SU-DHL-6 (cell line): ENCODE data around the gene TTC9B.

Experiments used
- H2AFZ ChIP-seq: fragments of 200-600 bp; sonication (generic); 2 replicates; pipeline ENCODE4 v1.6.1; 2014; ENCODE audit warnings: low read depth, mild to moderate bottlenecking, moderate library complexity, mixed read lengths, antibody characterized with exemption, low read length; ENCODE audit not compliant: severe bottlenecking
- H3F3A ChIP-seq: fragments of 200-600 bp; shearing (Covaris generic); 2 replicates; pipeline ENCODE4 v1.6.0; 2016; ENCODE audit warnings: antibody characterized with exemption, mild to moderate bottlenecking; ENCODE audit not compliant: insufficient read depth
- H3K27ac ChIP-seq: fragments of 200-600 bp; sonication (generic); 2 replicates; pipeline ENCODE4 v1.5.1; 2016; ENCODE audit warnings: low read depth, mild to moderate bottlenecking, low read length, moderate library complexity, mixed read lengths
- H3K27me3 ChIP-seq: fragments of 200-600 bp; sonication (generic), shearing (Covaris generic); 2 replicates; pipeline ENCODE4 v1.6.0; 2014; ENCODE audit warnings: mild to moderate bottlenecking, low read length
- H3K36me3 ChIP-seq: fragments of 200-600 bp; sonication (generic); 2 replicates; pipeline ENCODE4 v1.6.1; 2014; ENCODE audit warnings: mild to moderate bottlenecking, low read length, mixed read lengths
- H3K4me2 ChIP-seq: fragments of 300-600, 200-600 bp; shearing (Covaris generic), sonication (generic); 2 replicates; pipeline ENCODE4 v1.6.0; 2014; ENCODE audit warnings: low read length, low read depth, mild to moderate bottlenecking; ENCODE audit not compliant: poor library complexity, severe bottlenecking
- H3K4me3 ChIP-seq: fragments of 200-600 bp; sonication (generic); 2 replicates; pipeline ENCODE4 v1.5.1; 2014; ENCODE audit warnings: antibody characterized with exemption, low read length, mild to moderate bottlenecking, mixed read lengths; ENCODE audit not compliant: insufficient read depth, poor library complexity, severe bottlenecking
- H3K79me2 ChIP-seq: fragments of 200-600 bp; sonication (generic); 2 replicates; pipeline ENCODE4 v1.6.1; 2014; ENCODE audit warnings: mild to moderate bottlenecking, low read length, moderate library complexity; ENCODE audit not compliant: insufficient read depth
- H3K9ac ChIP-seq: fragments of 200-600 bp; sonication (generic); 2 replicates; pipeline ENCODE4 v1.7.0; 2014; ENCODE audit warnings: mild to moderate bottlenecking, low read length
- H3K9me2 ChIP-seq: fragments of 200-600 bp; sonication (generic); replicated peaks from 2 replicates; pipeline ENCODE4 v1.6.1; 2014; ENCODE audit warnings: low read length; ENCODE audit not compliant: insufficient read depth
- H3K9me3 ChIP-seq: fragments of 200-600 bp; sonication (generic); 2 replicates; pipeline ENCODE4 v1.6.1; 2014; ENCODE audit warnings: low read length, mixed read lengths; ENCODE audit not compliant: insufficient read depth
- H4K20me1 ChIP-seq: fragments of 200-600 bp; sonication (generic); 2 replicates; pipeline ENCODE4 v1.6.1; 2014; ENCODE audit warnings: low read depth, mild to moderate bottlenecking, antibody characterized with exemption, low read length, moderate library complexity, mixed read lengths
- EZH2phosphoT487 ChIP-seq: fragments of 200-600 bp; sonication (generic), shearing (Covaris generic); conservative IDR thresholded peaks from 2 replicates; pipeline ENCODE4 v1.6.1; 2018; ENCODE audit warnings: mild to moderate bottlenecking, antibody characterized with exemption, low read length, moderate library complexity, mixed read lengths
- TF ChIP-seq, protein P1 (sequence below): fragments of 200-600 bp; sonication (generic); IDR thresholded peaks from one replicate; pipeline ENCODE4 v1.5.1; 2017; ENCODE audit warnings: antibody characterized with exemption, mild to moderate bottlenecking, low read length, moderate library complexity; ENCODE audit not compliant: insufficient read depth, poor library complexity, severe bottlenecking

The TTC9B gene

DNA sequence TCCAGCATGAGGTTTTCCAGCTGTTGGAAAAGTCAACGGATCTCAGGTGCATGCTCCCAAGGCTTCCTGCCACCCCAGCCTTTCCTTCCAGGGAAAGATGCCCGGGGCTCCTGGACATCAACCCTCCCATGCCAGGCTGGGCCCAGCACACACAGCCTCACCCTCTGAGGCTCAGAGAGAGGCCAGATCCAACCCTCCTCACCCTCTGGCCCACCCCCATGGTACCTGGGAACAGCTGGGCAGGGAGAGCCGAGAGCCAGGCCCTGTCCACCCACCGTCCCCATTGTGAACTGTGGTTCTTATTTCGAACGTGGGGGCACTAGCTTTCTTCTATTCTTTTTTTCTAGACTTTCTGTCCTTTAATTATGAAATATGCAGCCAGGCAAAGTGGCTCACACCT lies 18.2 kb upstream of the TTC9B start:
- H3K4me3 ChIP-seq: no peak overlapping the region
- H3K36me3 ChIP-seq: no peaks in the 10 kb centered on the region
- H3K9me3 ChIP-seq: no peaks in the 10 kb centered on the region
- no peaks in the 10 kb centered on the region for H3K9me2 ChIP-seq
- no peaks in the 10 kb centered on the region for H3K27me3 ChIP-seq
- no peaks in the 10 kb centered on the region for H3F3A ChIP-seq
- H3K4me2 ChIP-seq: no peak overlapping the region
- H3K27ac ChIP-seq: no peak overlapping the region
- no peak overlapping the region for H3K9ac ChIP-seq
- H2AFZ ChIP-seq: no peak overlapping the region
- TF ChIP-seq EZH2phosphoT487: no peak
- TF ChIP-seq, protein P1, sequence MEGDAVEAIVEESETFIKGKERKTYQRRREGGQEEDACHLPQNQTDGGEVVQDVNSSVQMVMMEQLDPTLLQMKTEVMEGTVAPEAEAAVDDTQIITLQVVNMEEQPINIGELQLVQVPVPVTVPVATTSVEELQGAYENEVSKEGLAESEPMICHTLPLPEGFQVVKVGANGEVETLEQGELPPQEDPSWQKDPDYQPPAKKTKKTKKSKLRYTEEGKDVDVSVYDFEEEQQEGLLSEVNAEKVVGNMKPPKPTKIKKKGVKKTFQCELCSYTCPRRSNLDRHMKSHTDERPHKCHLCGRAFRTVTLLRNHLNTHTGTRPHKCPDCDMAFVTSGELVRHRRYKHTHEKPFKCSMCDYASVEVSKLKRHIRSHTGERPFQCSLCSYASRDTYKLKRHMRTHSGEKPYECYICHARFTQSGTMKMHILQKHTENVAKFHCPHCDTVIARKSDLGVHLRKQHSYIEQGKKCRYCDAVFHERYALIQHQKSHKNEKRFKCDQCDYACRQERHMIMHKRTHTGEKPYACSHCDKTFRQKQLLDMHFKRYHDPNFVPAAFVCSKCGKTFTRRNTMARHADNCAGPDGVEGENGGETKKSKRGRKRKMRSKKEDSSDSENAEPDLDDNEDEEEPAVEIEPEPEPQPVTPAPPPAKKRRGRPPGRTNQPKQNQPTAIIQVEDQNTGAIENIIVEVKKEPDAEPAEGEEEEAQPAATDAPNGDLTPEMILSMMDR: no peak
- no peaks in the 10 kb centered on the region for H3K79me2 ChIP-seq
- H4K20me1 ChIP-seq: no peaks in the 10 kb centered on the region

DNA sequence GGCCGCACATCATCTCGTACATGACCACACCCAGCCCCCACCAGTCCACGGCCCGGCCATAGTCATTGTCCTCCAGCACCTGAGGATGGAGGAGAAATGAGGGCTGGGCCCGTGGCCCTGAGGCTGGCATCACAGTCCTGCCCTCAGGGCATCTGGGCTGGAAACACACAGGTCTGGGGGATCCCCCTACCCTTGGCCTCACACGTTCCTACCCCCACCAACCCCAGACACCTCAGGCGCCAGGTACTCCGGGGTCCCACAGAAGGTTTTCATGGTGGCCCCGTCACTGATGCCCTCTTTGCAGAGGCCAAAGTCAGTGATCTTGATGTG lies 17.8 kb upstream of the TTC9B start:
- Histone ChIP-seq H3K27me3 (no peaks in the 10 kb centered on the region), H3K9me2 (no peaks in the 10 kb centered on the region), H3K36me3 (no peaks in the 10 kb centered on the region)

DNA sequence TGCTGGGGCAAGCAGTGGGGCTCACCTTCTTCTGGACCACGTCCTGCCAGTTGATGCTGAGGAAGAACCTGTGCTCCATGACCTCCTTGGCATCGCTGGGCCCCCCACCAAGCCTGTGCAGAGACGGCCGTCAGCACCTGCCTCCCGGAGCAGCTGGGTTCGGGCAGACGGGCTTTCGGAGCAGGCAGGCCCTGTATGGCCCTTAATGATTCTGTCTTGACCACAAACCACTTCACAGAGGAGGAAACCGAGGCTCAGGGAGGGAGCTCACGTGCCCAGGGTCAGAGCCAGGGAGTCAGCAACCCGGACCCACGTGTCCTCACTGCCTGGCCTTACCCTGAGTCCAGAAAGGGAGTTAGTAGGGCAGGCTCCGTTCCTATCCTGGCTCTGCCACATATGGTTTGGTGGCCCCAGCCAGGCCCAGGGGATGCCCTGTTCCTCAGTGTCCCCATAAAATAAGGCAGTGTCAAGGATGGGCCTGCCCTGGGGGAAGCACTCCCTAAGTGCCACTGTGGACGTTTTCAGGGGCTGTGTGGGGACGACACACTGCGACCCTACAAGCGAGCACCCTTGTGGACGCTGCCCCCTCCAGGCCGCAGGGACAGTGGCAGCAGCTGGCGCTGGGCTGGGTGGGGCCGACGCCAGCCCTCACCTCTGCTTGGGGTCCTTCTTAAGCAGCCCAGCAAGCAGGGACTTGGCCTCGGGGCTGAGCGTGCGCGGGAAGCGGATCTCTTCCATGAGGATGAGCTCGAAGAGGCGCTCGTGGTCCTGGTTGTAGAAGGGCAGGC lies 17.2 kb upstream of the TTC9B start:
- Histone ChIP-seq H3K79me2 (no peaks in the 10 kb centered on the region), H3F3A (no peaks in the 10 kb centered on the region), H3K27me3 (no peaks in the 10 kb centered on the region), H2AFZ (no peak overlapping the region), H3K9me3 (no peaks in the 10 kb centered on the region), H3K9me2 (no peaks in the 10 kb centered on the region), H4K20me1 (no peaks in the 10 kb centered on the region), H3K4me3 (no peak overlapping the region), H3K36me3 (no peaks in the 10 kb centered on the region), H3K27ac (no peak overlapping the region), H3K4me2 (no peak overlapping the region), H3K9ac (no peak overlapping the region)
- TF ChIP-seq, protein P1: no peak
- no peak for TF ChIP-seq EZH2phosphoT487

More for the DNA sequence above, 17.8 kb upstream of the TTC9B start:
- H3K4me2 ChIP-seq: no peak overlapping the region
- H3K4me3 ChIP-seq: no peak overlapping the region
- H3F3A ChIP-seq: no peaks in the 10 kb centered on the region
- H3K9me3 ChIP-seq: no peaks in the 10 kb centered on the region
- H3K9ac ChIP-seq: no peak overlapping the region
- TF ChIP-seq, protein P1: no peak
- no peak for TF ChIP-seq EZH2phosphoT487
- H2AFZ ChIP-seq: no peak overlapping the region
- no peaks in the 10 kb centered on the region for H4K20me1 ChIP-seq
- H3K79me2 ChIP-seq: no peaks in the 10 kb centered on the region
- no peak overlapping the region for H3K27ac ChIP-seq
